ENCODE results near the gene RAB17.
"Not testable (repeated sequence)": the region's sequence is repeated elsewhere in the genome, so short reads cannot be mapped to it uniquely, and the experiment has no call there.

The RAB17 gene

DNA sequence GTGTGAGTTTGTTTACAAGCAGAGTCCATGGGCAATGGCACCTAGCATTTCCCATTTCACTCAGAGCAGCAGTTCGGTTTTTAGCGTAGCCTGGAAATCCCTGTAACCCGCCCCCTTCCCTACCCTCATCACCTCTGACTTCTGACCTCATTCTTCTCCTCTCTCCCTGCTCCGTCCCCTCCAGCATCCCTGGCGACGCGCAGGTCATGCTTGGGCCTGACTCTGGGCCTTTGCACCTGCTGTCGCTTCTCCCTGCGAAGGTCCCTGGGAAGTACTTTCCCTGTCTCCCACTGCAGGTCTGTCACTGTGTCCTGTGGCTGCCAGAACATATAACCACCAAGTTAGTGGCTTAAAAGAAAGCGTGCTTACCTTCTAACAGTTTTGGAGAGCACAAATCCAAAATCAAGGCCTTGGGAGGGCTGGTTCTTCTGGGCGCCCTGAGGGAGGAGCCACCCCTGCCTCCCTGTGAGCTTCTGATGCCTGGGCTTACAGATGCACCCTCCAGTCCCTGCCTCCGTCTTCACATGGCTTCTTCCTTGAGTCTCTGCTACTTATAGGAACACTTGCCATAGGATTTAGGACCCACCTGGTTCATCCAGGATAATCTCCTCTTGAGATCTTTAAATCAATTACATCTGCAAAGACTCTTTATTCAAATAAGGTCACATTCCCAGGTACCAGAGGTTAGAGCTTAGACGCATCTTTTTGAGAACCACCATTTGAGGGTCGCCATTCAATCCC lies 8.1 kb upstream of the RAB17 start:
- DNase-seq = no peak

GRCh38 chr2:237597196-237598145 lies 6.9 kb upstream of the RAB17 start:
- no peak for DNase-seq

- DNase-seq = no peak
These were observed 6.1 kb upstream of the RAB17 start for GRCh38 chr2:237596520-237597195.

GRCh38 chr2:237595829-237596519 lies 5.4 kb upstream of the RAB17 start:
- DNase-seq = not testable (repeated sequence)

- DNase-seq = no peak
These were observed 4.0 kb upstream of the RAB17 start for GRCh38 chr2:237594514-237594871.

DNA sequence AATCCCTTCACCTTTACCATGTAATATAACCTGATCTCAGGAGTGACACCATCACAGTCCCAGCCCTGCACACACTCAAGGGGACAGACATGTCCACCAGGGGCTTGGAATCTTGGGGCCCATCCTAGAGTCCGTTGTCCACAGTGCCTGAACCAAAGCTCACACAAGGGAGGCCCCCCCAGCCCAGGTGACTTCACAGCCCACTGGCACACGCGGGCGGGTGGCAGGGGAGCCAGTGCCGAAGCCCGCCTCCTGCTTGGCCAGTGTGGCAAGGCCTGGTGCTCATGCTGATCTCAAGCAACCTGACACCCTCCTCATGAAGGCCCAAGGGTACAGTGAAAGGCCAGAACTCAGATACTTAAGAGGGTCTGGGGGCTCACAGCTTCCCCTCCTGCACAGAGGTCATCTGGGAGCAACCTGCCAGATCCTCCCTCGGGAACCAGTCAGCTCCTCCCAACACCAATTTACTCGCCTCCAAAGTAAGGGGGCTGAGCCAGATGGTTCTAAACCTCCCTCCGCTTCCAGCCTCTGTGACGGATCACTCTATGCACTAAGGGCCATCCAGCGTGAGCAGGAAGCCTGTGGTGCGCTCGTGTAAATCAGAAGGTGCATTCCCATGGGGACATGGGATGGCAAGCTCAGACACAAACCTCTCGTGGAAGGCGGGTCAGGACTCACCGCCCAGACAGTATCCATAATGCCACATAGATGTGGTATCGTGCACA lies 3.2 kb upstream of the RAB17 start:
- DNase-seq = no peak

- DNase-seq = no peak
These were observed 2.5 kb upstream of the RAB17 start for GRCh38 chr2:237593036-237593435.

- no peak for DNase-seq
These were observed 2.0 kb upstream of the RAB17 start for GRCh38 chr2:237592425-237592980.

- peak in 1 of 2 experiments; percentile 32 for DNase-seq
These were observed 777 bp upstream of the RAB17 start for GRCh38 chr2:237591141-237591881.

DNA sequence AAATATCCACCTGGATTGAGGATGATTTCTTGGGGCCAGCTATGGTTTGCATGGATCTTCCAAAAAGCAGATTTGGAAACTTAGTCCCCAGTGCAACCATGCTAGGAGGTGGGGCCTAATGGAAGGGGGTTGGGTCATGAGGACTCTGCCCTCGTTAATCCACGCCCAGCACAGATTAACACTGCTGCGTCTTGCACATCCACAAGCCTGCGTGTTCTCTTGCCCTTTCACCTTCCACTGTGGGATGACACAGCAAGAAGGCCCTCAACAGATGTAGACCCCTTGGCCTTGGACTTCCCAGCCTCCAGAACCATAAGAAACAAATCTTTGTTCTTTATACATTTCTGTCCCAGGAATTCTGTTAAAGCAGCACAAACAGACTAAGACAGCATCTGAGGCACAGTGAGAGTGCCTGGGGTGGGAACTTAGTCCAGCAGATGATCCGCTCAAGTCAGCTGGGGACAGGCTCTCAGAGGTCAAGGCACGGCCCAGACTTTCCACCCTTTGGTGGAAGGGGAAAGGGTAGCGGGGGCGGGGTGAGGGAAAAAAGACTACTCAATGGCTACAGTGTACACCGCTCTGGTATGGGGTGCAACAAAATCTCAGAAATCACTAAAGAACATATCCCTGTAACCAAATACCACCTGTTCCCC lies 2.4 kb downstream of the RAB17 start:
- DNase-seq = no peak

DNA sequence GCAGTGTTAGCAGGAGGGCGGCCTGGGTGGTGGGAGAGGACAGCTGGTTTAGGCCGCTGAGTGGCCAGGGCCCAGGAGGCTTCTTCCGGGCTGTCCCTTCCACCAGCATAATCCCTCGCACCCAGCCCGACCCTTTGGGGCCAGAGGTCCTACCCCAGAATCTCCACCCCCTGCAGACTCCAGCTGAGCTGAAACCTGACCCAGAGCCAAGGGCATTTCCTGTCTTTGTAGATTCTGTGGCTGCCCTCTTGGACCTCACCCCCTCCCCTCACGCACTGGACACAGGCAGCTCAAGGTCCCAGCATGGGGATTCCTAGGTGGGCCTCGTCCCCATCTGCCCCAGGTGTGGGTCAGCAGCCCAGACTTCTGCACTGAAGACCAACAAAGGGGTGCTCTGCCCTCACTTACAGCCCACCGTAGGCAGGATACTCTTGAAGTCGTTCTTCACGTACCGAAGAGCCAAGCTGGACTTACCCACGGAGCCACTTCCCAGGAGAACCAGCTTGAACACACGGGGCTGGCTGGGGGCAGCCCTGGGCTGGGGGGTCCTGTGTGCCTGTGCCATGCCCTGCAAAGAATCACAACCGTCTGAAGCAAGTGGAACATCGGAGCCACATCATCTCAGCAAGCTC lies 4.8 kb downstream of the RAB17 start:
- DNase-seq = no peak

DNA sequence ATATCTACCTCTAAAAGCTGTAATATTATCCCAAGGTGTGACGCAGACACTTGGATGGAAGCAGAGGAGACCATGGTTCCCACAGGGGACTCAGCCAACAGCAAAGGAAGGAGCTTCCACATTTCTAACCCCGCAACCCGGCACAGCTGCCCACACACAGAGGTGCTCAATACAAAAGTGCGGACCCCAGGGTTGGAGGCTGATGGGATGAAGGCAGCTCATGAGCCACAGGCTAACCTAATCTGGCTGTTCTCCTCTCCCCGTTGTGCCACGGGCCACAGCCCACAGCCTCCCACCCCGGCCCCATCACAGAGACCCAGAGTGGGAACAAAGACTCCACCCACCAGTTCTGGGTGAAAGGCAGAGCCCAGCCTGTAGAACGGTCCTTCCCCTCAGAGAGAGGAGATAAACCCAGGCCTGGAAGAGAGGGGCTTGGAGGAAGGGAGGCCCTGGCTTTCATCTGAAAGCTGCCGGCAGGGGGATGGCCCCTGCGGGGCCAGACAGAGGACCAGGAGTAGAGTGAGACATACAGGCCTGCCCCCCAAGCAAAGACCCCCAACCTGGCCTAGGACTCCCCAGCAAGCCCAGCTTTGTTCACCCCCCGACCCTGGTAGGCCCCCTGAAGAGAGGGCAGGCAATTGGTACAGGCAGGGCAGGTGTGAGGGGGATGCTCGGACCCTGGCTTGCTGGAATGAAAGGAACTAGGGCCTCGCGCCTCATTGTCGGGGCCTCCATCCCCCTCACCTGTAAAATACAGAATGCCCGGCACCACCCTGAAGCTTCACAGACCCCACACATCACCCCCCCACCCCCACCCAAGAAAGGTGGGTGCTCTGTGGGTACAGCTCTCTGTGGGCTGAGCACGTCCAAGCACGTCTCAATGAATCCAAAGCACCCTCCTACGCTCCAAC lies 6.9 kb downstream of the RAB17 start:
- DNase-seq = no peak

DNA sequence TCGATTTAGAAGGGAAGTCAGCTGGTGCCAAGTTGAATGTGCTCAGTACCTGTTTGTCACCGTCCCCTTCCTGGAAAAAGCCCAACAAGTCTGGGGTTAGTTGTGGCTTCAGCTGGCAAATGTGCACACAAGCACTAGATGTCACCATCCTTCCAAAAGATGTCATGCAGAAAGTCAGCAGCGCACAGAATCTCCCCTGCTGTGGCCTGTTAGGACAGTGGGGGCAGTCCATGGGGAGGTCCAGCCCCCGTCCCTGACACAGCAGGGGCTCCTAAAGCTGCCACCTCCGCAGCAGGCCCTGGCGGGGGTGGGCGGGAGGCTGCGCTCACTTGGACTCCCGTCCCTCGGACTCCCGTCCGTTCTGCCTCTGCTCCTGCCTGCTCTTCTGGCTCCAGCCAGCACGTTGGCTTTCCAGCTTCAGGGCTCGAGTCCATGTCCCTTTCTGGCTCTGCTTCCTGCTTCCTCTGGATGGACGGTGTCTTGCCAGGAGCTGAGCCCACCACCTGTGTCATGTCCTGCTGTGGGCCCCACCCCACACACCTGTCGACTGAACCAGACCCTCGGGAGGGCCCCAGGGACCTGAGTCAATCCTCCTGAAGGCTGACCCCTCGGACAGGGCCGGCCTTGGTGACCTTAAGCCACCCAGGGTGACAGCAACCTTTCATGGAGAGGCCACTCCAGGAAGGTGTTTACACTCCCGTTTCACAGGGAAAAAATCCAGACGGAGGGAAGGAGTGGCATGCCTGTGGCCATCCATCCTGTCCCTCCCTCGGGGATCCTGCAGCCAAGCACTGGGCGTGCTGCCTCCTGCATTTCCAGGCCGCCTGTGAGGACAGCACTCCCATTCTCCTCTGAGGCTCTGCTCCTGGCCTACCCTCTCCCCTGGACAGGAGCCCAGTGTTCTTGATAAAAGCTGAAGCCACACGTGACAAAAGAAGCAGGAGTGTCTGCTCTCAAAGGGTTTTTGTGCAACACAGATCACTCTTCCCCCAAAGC lies 8.5 kb downstream of the RAB17 start:
- DNase-seq = peak; percentile 56 to 68

DNA sequence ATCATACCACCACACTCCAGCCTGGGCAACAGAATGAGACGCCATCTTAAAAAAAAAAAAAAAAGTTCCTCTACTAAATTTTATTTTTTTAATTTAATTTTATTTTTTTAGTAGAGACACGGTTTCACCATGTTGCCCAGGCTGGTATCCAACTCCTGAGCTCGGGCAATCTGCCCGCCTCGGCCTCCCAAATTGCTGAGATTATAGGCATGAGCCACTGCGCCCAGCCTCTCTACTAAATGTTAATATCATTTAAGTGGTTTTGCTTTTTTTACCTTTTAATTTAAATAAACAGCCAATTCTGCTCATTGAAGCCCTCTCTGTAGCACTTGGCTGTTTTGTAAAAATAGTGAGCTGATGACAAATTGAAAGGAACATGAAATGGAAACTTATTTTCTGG lies 9.2 kb downstream of the RAB17 start:
- DNase-seq = no peak

GRCh38 chr2:237577956-237578870 lies 12.3 kb downstream of the RAB17 start:
- DNase-seq = no peak

DNA sequence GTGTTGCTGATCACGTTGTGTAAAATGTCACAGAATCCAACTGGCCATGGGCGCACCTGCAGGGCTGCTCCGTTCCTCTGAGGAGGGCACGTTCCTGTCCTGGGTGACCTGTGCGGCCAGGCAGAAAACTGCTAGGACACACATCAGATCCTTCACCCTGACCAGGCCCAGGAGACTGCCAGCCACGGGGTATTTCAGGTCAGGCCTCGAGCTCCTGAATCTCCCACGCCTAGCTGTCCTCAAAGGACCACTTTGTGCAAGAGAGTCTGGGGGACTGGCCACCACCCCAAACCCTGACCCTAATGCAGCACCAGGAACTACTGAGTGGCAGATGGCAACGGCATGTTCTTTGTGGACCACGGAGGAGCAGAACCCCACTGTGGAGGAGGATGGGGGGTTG lies 13.1 kb downstream of the RAB17 start:
- DNase-seq = no peak

- DNase-seq = no peak
These were observed 13.6 kb downstream of the RAB17 start for GRCh38 chr2:237576974-237577373.
